ENCODE results near the gene C19orf33.

Gene C19orf33

GRCh38 chr19:38304866-38305429 is 897 bp downstream of the C19orf33 start:
- no peak for TF ChIP-seq NFRKB (IDR thresholded peaks at IDR 0.05)
- TF ChIP-seq PKNOX1 (IDR thresholded peaks at IDR 0.05), result 0 out of 2 replicates have a peak, but pooled peaks have one; percentile 19
- DNase-seq (ENCODE audit: extremely low spot score), result peak; percentile 36
- ChIA-PET POLR2A (no interaction called here), CTCF (no interaction called here)

- TF ChIP-seq TARDBP (IDR thresholded peaks at IDR 0.05) (no peak), SUZ12 (IDR thresholded peaks at IDR 0.05) (no peak), SP1 (IDR thresholded peaks at IDR 0.05) (no peak), FOXK2 (IDR thresholded peaks at IDR 0.05) (no peak), BHLHE40 (IDR thresholded peaks at IDR 0.05; ENCODE audit: borderline replicate concordance) (no peak), FOXM1 (IDR thresholded peaks at IDR 0.05; ENCODE audit: borderline replicate concordance) (no peak), NFRKB (IDR thresholded peaks at IDR 0.05) (no peak), ARNT (IDR thresholded peaks at IDR 0.05) (no peak), PKNOX1 (IDR thresholded peaks at IDR 0.05) (no peak), FOXA1 (IDR thresholded peaks at IDR 0.05) (no peak), CTBP1 (IDR thresholded peaks at IDR 0.05; ENCODE audit: borderline replicate concordance) (no peak), HDGF (IDR thresholded peaks at IDR 0.05; ENCODE audit: borderline replicate concordance) (no peak), LEF1 (IDR thresholded peaks at IDR 0.05; ENCODE audit: borderline replicate concordance) (no peak), ELF4 (IDR thresholded peaks at IDR 0.05) (no peak), L3MBTL2 (conservative IDR thresholded peaks at IDR 0.05) (no peak), ZNF384 (IDR thresholded peaks at IDR 0.05) (no peak)
- ChIA-PET POLR2A (no interaction called here), CTCF (no interaction called here)
- no peak for DNase-seq (ENCODE audit: extremely low spot score)
These were observed 2.2 kb downstream of the C19orf33 start for GRCh38 chr19:38306236-38306635.

GRCh38 chr19:38307076-38307475 is 3.0 kb downstream of the C19orf33 start:
- DNase-seq (ENCODE audit: extremely low spot score), result no peak
- TF ChIP-seq SP1 (IDR thresholded peaks at IDR 0.05) (no peak), FOXA1 (IDR thresholded peaks at IDR 0.05) (no peak), ELF4 (IDR thresholded peaks at IDR 0.05) (no peak), TARDBP (IDR thresholded peaks at IDR 0.05) (no peak), ARNT (IDR thresholded peaks at IDR 0.05) (no peak), NFRKB (IDR thresholded peaks at IDR 0.05) (no peak), PKNOX1 (IDR thresholded peaks at IDR 0.05) (no peak), ZNF384 (IDR thresholded peaks at IDR 0.05) (no peak), CTBP1 (IDR thresholded peaks at IDR 0.05; ENCODE audit: borderline replicate concordance) (no peak), BHLHE40 (IDR thresholded peaks at IDR 0.05; ENCODE audit: borderline replicate concordance) (no peak), FOXM1 (IDR thresholded peaks at IDR 0.05; ENCODE audit: borderline replicate concordance) (no peak), LEF1 (IDR thresholded peaks at IDR 0.05; ENCODE audit: borderline replicate concordance) (no peak), FOXK2 (IDR thresholded peaks at IDR 0.05) (no peak), L3MBTL2 (conservative IDR thresholded peaks at IDR 0.05) (no peak), SUZ12 (IDR thresholded peaks at IDR 0.05) (no peak), HDGF (IDR thresholded peaks at IDR 0.05; ENCODE audit: borderline replicate concordance) (no peak)
- ChIA-PET CTCF (no interaction called here), POLR2A (no interaction called here)

GRCh38 chr19:38307597-38307996 is 3.5 kb downstream of the C19orf33 start:
- DNase-seq (ENCODE audit: extremely low spot score), result no peak
- no peak for TF ChIP-seq FOXA1 (IDR thresholded peaks at IDR 0.05)
- TF ChIP-seq FOXK2 (IDR thresholded peaks at IDR 0.05), result no peak
- no peak for TF ChIP-seq CTBP1 (IDR thresholded peaks at IDR 0.05; ENCODE audit: borderline replicate concordance)
- no peak for TF ChIP-seq LEF1 (IDR thresholded peaks at IDR 0.05; ENCODE audit: borderline replicate concordance)
- TF ChIP-seq ELF4 (IDR thresholded peaks at IDR 0.05), result no peak
- no peak for TF ChIP-seq SP1 (IDR thresholded peaks at IDR 0.05)
- TF ChIP-seq FOXM1 (IDR thresholded peaks at IDR 0.05; ENCODE audit: borderline replicate concordance), result no peak
- no peak for TF ChIP-seq BHLHE40 (IDR thresholded peaks at IDR 0.05; ENCODE audit: borderline replicate concordance)
- ChIA-PET POLR2A (no interaction called here), CTCF (no interaction called here)

- ChIA-PET CTCF (no interaction called here), POLR2A (no interaction called here)
- no peak for TF ChIP-seq FOXK2 (IDR thresholded peaks at IDR 0.05)
- no peak for TF ChIP-seq TARDBP (IDR thresholded peaks at IDR 0.05)
- TF ChIP-seq FOXM1 (IDR thresholded peaks at IDR 0.05; ENCODE audit: borderline replicate concordance), result no peak
- TF ChIP-seq NFRKB (IDR thresholded peaks at IDR 0.05), result no peak
- TF ChIP-seq ZNF384 (IDR thresholded peaks at IDR 0.05), result no peak
- no peak for TF ChIP-seq ARNT (IDR thresholded peaks at IDR 0.05)
- DNase-seq (ENCODE audit: extremely low spot score), result no peak
These were observed 4.1 kb downstream of the C19orf33 start for GRCh38 chr19:38308006-38308766.

- POLR2A ChIA-PET, result no interaction called here
- CTCF ChIA-PET, result no interaction called here
- DNase-seq (ENCODE audit: extremely low spot score), result no peak
- TF ChIP-seq ZNF384 (IDR thresholded peaks at IDR 0.05) (no peak), L3MBTL2 (conservative IDR thresholded peaks at IDR 0.05) (no peak), SUZ12 (IDR thresholded peaks at IDR 0.05) (no peak), BHLHE40 (IDR thresholded peaks at IDR 0.05; ENCODE audit: borderline replicate concordance) (no peak), NFRKB (IDR thresholded peaks at IDR 0.05) (no peak), FOXA1 (IDR thresholded peaks at IDR 0.05) (no peak), ELF4 (IDR thresholded peaks at IDR 0.05) (no peak), ARNT (IDR thresholded peaks at IDR 0.05) (no peak), LEF1 (IDR thresholded peaks at IDR 0.05; ENCODE audit: borderline replicate concordance) (no peak), CTBP1 (IDR thresholded peaks at IDR 0.05; ENCODE audit: borderline replicate concordance) (no peak), SP1 (IDR thresholded peaks at IDR 0.05) (no peak), TARDBP (IDR thresholded peaks at IDR 0.05) (no peak), PKNOX1 (IDR thresholded peaks at IDR 0.05) (no peak), FOXM1 (IDR thresholded peaks at IDR 0.05; ENCODE audit: borderline replicate concordance) (no peak), HDGF (IDR thresholded peaks at IDR 0.05; ENCODE audit: borderline replicate concordance) (no peak), FOXK2 (IDR thresholded peaks at IDR 0.05) (no peak)
These were observed 5.0 kb downstream of the C19orf33 start for GRCh38 chr19:38308926-38309614.
